ENCODE measurements around the gene GPC2. TPM values are rescaled to one million over a fixed set of nuclear protein-coding genes. Genes with fewer than 3 reads are reported as not detected.
A peak's percentile ranks its signal among the peaks of the same experiment; 100 is the strongest.

The GPC2 gene
- total RNA-seq, 4 donors from 2014 or later = 0.57 to 1.4 (median 0.83) TPM; not detected in 1

- Histone ChIP-seq H3K27me3 (peaks cover 0 to 14% (median 0%) of the 10 kb centered on the region in 4 donors), H3K27ac (peak overlapping the region in 1 of 4 donors; percentile 39), H3K9me3 (no peaks in the 10 kb centered on the region), H3K36me3 (no peaks in the 10 kb centered on the region), H3K4me1 (peaks cover 8 to 30% (median 17%) of the 10 kb centered on the region in 3 donors), H3K4me3 (peak overlapping the region; percentile 18 to 66 (median 46))
- no peak for DNase-seq
- 36 to 56% methylated on average over 11 to 13 of the region's 14 CpGs for WGBS, 2 donors
- intact Hi-C loops (cut with DNase I) = no loop called here
- no peak for TF ChIP-seq POLR2A (IDR thresholded peaks at IDR 0.05)
- TF ChIP-seq CTCF (IDR thresholded peaks at IDR 0.05) = no peak
These were observed 811 bp downstream of the GPC2 start for GRCh38 chr7:100176096-100177044.

GRCh38 chr7:100175296-100175935 is 1.8 kb downstream of the GPC2 start:
- Histone ChIP-seq H3K36me3 (no peaks in the 10 kb centered on the region), H3K9me3 (no peaks in the 10 kb centered on the region), H3K27ac (no peak overlapping the region), H3K4me3 (no peak overlapping the region), H3K4me1 (peaks cover 14 to 38% (median 22%) of the 10 kb centered on the region in 3 donors), H3K27me3 (peaks cover 0 to 23% (median 0%) of the 10 kb centered on the region in 4 donors)
- 90 to 96% methylated on average over 10 to 14 of the region's 14 CpGs for WGBS, 2 donors
- DNase-seq = no peak
- TF ChIP-seq POLR2A (IDR thresholded peaks at IDR 0.05) (no peak), CTCF (IDR thresholded peaks at IDR 0.05) (no peak)
- intact Hi-C loops (cut with DNase I) = no loop called here

- Histone ChIP-seq H3K4me3 (no peak overlapping the region), H3K36me3 (no peaks in the 10 kb centered on the region), H3K4me1 (peaks cover 14 to 38% (median 22%) of the 10 kb centered on the region in 3 donors), H3K27ac (no peak overlapping the region), H3K9me3 (no peaks in the 10 kb centered on the region), H3K27me3 (peaks cover 0 to 27% (median 0%) of the 10 kb centered on the region in 4 donors)
- WGBS, 2 donors = 36 to 93% methylated on average over 1 to 5 of the region's 5 CpGs
- no peak for TF ChIP-seq POLR2A (IDR thresholded peaks at IDR 0.05)
- TF ChIP-seq CTCF (IDR thresholded peaks at IDR 0.05) = no peak
- no peak for DNase-seq
- intact Hi-C loops (cut with DNase I) = no loop called here
These were observed 2.6 kb downstream of the GPC2 start for GRCh38 chr7:100174582-100174981.

- Histone ChIP-seq H3K27me3 (peaks cover 0 to 27% (median 0%) of the 10 kb centered on the region in 4 donors), H3K4me3 (no peak overlapping the region), H3K9me3 (no peaks in the 10 kb centered on the region), H3K4me1 (peaks cover 14 to 42% (median 23%) of the 10 kb centered on the region in 3 donors), H3K27ac (no peak overlapping the region), H3K36me3 (no peaks in the 10 kb centered on the region)
- intact Hi-C loops (cut with DNase I) = no loop called here
- TF ChIP-seq POLR2A (IDR thresholded peaks at IDR 0.05) (no peak), CTCF (IDR thresholded peaks at IDR 0.05) (no peak)
- WGBS, 2 donors = 78 to 85% methylated on average over 4 to 5 of the region's 11 CpGs
- no peak for DNase-seq
These were observed 3.2 kb downstream of the GPC2 start for GRCh38 chr7:100173806-100174495.
